GM18505 (cell line): Measurements from ENCODE around the gene TLK1.

Source experiments
- ATAC-seq: cut with Tn5 transposase; IDR thresholded peaks from one replicate; pipeline ENCODE4 v1.9.1; 2021; ENCODE audit not compliant: unreplicated experiment
- POLR2A ChIP-seq: IDR thresholded peaks from 4 replicates; pipeline ENCODE4 v1.6.1; 2011; ENCODE audit warnings: borderline replicate concordance; ENCODE audit not compliant: insufficient read depth, insufficient read length; ENCODE audit errors: extremely low read depth

The TLK1 gene

DNA sequence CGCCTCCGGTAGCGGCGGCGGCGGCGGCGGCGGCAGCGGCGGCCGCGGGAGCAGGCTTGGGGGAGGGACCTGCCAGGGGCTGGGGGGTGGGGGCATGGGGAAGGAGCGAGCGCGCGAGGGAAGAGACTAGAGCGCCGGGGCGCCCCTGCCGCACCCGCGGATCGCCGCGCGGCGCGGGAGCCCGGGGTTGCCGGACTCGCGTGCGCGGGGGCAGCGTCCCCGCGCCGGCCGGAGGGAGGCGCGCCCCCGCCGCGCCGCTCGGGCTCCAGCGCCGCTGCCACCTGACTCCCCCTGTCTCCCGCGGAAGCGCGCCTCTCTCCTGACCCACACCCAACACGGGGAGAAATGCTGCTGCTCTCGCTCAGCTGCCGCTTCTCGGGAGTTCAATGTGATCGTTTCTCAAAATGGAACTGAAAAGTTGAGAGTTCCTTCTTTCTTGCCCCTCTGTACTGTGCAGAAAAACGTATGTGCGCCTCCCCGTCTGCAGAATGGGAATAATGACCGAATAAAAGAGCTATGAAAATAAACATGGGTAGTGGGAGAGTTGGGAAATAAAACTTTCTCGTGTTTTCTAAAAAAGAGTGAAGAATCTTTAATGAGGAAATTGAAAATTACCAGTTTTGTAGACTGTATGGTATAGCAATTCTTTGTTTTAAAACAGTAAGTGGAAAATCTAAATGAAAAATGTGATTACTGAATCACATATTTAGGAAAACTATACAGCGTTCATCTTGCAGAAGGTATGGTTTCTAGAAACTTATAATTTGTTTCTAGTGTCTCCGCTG, 455 bp upstream of the TLK1 start:
- TF ChIP-seq POLR2A: peak; percentile 59
- peak; percentile 52 for ATAC-seq

DNA sequence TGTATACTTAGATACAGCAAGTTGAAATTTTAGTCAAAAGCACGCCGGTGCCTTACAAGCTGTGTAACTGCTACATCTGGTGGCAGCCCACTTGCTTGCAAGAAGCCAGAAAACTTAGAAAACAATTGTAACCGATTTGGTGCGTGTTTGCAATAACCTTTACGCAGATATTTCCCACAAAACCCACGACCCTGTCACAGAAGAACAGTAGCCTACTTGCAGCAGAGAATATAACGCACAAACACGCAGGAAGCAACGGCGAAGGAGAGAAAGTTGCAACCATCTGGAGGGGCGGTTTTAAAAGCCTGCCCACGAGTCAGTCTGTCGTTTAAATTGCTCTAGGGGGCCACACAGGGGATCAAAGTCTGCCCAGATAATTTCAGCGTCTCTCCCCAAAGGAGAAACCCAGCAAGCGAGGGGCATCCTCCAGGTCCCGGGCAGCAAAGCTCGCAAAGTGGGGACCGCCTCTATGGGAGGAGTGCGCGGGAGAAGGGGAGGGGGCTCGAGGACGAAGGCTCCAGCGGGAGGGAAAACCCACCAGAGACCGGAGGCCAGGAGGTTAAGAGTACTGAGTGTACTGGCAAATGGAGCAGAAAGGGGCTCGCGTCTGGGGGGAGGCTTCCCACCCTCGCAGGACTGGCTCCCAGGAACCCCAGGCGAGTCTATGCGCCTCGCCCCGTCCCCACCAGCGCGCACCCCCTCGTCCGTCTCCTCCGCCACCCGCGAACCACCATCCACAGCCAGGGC, 1.1 kb downstream of the TLK1 start:
- no peak for ATAC-seq
- peak; percentile 57 for TF ChIP-seq POLR2A

GRCh38 chr2:171158790-171159371, 1.8 kb downstream of the TLK1 start:
- no peak for TF ChIP-seq POLR2A
- no peak for ATAC-seq

- TF ChIP-seq POLR2A: no peak
- ATAC-seq: no peak
Measured at GRCh38 chr2:171158036-171158789, 2.5 kb downstream of the TLK1 start.

DNA sequence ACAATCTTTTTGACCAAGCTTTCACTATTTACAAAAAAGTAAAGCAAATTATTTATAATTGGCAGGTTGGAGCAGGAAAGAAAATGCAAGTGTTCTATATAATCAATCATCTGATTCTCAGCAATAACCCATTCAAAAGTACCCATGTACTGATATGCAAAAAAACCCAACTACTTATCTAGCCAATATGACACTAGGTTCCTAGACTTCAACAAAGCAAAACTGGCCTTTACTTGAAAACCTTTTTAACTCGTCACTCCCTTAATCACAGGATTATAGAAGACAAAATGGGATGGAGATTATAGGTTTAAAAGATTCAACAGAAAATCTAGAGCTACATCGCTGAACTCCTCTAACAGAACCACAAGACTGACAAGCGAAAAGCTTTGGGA, 3.6 kb downstream of the TLK1 start:
- no peak for ATAC-seq
- no peak for TF ChIP-seq POLR2A

GRCh38 chr2:171154348-171154747, 6.3 kb downstream of the TLK1 start:
- ATAC-seq: no peak
- no peak for TF ChIP-seq POLR2A

- no peak for ATAC-seq
- no peak for TF ChIP-seq POLR2A
Measured at GRCh38 chr2:171150694-171151285, 9.9 kb downstream of the TLK1 start.

- no peak for TF ChIP-seq POLR2A
Measured at GRCh38 chr2:171149986-171150693, 10.6 kb downstream of the TLK1 start.

GRCh38 chr2:171149171-171149938, 11.3 kb downstream of the TLK1 start:
- no peak for TF ChIP-seq POLR2A
- ATAC-seq: no peak

More at GRCh38 chr2:171149986-171150693, 10.6 kb downstream of the TLK1 start:
- no peak for ATAC-seq

DNA sequence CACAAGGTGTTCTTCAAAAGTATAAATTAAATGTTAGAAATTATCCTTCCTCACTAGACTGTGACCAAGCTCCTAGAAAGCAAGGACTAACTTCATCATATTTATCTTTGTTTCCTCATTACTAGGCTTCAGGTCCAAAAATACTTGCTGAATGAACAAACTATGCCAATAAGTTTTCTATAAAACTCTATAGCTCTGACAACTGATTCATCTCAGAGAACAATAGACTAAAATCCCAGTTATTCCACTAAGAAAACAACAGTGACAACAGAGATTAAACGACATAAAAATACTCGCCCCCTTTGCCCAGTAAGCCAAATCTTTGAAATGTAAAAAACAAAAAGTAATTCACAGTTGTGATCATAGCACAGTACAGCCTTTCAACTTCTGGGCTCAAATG, 13.6 kb downstream of the TLK1 start:
- TF ChIP-seq POLR2A: no peak
- no peak for ATAC-seq

DNA sequence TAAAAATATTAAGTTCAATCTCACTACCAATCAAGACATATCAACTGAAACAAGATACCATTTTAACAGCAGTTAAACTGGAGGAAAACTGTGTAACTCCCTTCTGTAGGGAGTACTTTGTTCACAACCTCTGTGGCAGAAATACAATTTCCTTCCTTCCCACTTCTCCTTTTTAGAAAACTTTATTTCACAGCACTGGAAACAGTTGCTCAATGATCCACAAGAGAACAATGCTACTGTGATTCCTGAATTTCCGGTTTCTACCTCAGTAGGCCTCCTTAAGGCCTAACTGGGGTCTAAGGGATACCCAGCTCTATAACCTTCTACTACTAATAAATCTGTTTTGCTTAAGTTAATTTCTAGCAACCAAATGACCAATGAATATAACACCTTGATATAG, 14.1 kb downstream of the TLK1 start:
- no peak for TF ChIP-seq POLR2A
- ATAC-seq: no peak

DNA sequence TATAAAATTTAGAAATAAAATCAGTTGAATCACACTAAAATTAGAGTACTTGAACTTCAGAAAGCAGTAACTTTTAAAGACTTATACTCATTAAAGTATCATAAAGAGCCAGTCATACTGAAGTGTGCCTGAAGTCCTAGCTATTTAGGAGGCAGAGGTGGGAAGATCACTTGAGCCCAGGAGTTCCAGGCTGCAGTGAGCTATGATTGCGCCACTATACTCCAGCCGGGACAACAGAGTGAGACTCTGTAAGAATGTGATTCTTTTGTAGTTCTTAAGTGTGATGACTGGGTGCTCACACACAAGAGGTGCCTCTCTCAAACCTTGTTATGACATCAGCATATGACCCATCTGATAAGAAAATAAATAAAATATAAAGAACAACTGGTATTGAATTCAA, 14.6 kb downstream of the TLK1 start:
- no peak for TF ChIP-seq POLR2A
- ATAC-seq: no peak
